ENCODE data around the gene PERP. TPM values are rescaled to one million over a fixed set of nuclear protein-coding genes. Genes with fewer than 3 reads are reported as not detected.

The PERP gene
- total and polyA plus RNA-seq, 11 donors: 41.0 to 73.4 (median 53.6) TPM

DNA sequence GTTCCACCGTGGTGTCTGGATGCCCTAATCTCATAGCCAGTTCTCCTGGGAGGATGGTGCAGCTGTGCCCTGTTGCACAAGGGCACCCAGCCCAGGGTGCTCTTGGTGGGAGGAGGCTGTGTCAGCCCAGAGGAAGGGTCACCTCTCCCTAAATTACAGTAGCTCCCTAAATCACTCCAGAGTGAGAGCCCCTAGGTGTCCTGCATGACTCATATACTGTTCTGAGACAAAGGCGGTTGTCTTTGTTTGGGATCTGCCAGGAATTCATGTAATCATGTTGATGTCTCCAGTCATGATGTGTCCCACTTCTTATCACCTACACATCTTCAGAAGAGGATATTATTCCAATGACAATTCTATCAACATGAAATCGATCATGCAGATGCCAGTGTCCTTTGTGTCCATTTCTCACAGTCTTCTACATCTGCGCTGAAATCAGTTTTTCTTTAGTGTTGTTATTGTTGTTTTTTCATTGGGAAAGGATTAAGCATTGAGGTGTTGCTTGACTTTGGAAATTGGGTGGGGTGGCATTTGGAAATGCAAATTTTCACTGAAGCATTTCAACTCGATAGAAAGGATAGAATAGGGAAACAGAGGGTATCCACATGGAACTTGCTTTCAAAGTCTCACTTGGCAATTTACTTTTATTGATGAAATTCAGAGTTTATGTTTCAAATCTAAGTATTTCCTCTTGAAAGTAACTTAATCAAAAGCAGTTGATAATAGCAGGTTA is 19.5 kb downstream of the PERP start:
- WGBS, 4 donors: 74 to 80% (median 78%) methylated on average over 5 of the region's 5 CpGs
- H3K4me3 ChIP-seq: no peak overlapping the region
- ATAC-seq (no peak), DNase-seq (no peak)
- no peaks in the 10 kb centered on the region for H3K9me3 ChIP-seq
- peaks cover 0 to 31% (median 0%) of the 10 kb centered on the region in 9 donors for H3K36me3 ChIP-seq
- no peak overlapping the region for H3K27ac ChIP-seq
- no peaks in the 10 kb centered on the region for H3K27me3 ChIP-seq
- H3K4me1 ChIP-seq: no peaks in the 10 kb centered on the region
- TF ChIP-seq POLR2A (IDR thresholded peaks at IDR 0.05): no peak
- TF ChIP-seq CTCF (IDR thresholded peaks at IDR 0.05): no peak
- intact Hi-C loops (cut with DNase I): no loop called here

DNA sequence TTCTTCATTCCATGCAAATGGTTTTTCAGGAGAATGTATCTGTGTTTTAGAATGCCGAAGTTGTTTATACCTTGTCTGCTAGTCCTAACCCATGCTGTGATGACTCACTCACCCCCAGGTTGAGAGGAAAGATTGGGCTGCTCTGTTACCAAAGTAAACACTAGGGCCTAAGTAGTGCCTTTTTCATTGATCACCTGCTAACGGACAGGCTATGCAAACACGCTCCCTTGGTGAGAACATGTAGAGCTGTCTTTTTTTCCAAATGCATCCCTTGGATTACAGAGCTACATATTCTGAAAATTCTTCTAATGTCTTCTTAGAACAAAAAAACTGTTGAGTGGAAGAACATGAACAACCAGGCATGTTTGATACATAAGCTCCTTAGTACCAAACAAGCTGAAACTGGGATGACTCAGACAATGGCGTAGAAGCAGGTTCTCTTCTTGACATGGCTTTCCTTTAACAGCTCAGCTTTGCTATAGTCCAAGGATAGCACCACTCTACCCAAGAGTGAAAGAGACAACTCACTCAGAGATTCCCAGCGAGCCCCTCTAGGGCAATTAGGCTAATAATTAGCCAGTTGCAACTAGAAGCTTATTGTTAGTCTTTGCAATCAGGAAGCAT is 20.5 kb downstream of the PERP start:
- ATAC-seq (no peak), DNase-seq (no peak)
- H3K36me3 ChIP-seq: peaks cover 0 to 20% (median 0%) of the 10 kb centered on the region in 9 donors
- intact Hi-C loops (cut with DNase I): no loop called here
- H3K4me1 ChIP-seq: no peaks in the 10 kb centered on the region
- no peaks in the 10 kb centered on the region for H3K27me3 ChIP-seq
- H3K9me3 ChIP-seq: no peaks in the 10 kb centered on the region
- H3K27ac ChIP-seq: no peak overlapping the region
- TF ChIP-seq POLR2A (IDR thresholded peaks at IDR 0.05) (no peak), CTCF (IDR thresholded peaks at IDR 0.05) (no peak)
- H3K4me3 ChIP-seq: no peak overlapping the region
- WGBS, 4 donors: 71 to 82% (median 78%) methylated on average over 5 of the region's 5 CpGs

DNA sequence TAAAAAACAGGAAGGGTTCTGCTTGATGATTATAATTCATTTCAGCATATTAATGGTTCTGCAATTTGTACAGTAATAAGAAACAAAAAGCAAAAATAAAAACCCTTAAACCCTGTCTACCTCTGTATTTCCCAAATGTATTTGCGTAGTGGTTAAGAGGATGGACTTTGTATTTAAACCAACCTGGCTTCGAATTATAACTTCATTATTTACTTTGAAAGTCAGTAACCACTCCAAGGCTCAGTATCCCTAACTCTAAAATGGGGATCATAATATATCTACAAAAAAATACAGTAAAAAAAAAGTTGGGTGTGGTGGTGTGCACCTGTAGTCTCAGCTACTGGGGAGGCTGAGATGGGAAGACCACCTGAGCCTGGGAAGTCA is 21.4 kb downstream of the PERP start:
- ATAC-seq: no peak
- DNase-seq: no peak
- H3K27ac ChIP-seq: no peak overlapping the region
- no peak overlapping the region for H3K4me3 ChIP-seq
- H3K27me3 ChIP-seq: no peaks in the 10 kb centered on the region
- H3K36me3 ChIP-seq: peaks cover 0 to 12% (median 0%) of the 10 kb centered on the region in 9 donors
- TF ChIP-seq CTCF (IDR thresholded peaks at IDR 0.05) (no peak), POLR2A (IDR thresholded peaks at IDR 0.05) (no peak)
- H3K4me1 ChIP-seq: no peaks in the 10 kb centered on the region
- intact Hi-C loops (cut with DNase I): no loop called here
- WGBS, 4 donors: 87 to 93% (median 89%) methylated on average over 2 of the region's 2 CpGs
- H3K9me3 ChIP-seq: peaks cover 0 to 3% (median 0%) of the 10 kb centered on the region in 12 donors

DNA sequence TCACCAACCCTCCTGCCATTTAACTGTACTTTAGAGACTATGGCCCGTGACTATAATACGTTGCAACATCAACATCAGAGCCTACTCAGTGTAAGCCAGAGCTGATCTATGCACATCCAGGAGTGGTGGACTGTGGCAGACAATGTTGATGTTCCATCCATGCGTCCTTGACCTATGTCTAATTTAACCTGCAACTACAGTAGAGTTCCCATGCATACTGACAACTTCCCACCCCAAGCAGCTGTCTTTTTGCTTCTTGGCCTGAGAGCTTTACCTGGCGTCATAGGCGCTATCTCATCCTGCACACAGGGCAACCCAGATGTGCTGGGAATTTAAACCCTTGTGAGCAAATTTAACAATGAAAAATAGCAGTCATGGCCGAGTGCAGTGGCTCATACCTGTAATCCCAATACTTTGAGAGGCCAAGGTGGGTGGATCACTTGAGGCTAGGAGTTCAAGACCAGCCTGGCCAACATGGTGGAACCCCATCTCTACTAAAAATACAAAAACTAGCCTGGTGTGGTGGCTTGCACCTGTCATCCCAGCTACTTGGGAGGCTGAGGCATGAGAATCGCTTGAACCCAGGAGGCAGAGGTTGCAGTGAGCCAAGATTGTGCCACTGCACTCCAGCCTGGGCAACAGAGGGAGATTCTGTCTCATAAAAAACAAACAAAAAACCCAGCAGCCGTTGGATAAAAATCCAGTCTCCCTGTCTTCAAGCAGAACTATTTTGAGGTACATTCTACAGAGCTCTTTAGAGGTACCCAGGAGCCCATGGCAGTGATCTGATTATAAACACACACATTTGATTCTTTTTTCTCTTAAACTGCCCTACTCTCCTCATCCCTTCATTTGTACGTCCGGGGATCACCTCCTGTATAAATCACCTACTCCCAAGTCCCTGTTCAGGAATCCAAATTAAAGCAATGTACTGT is 22.0 kb downstream of the PERP start:
- no peak overlapping the region for H3K27ac ChIP-seq
- WGBS, 4 donors: 79 to 91% (median 87%) methylated on average over 10 of the region's 10 CpGs
- no peak overlapping the region for H3K4me3 ChIP-seq
- no peaks in the 10 kb centered on the region for H3K4me1 ChIP-seq
- H3K27me3 ChIP-seq: peaks cover 0 to under 1% (median 0%) of the 10 kb centered on the region in 9 donors
- peaks cover 0 to 5% (median 0%) of the 10 kb centered on the region in 9 donors for H3K36me3 ChIP-seq
- DNase-seq: no peak
- H3K9me3 ChIP-seq: peaks cover 0 to 8% (median 0%) of the 10 kb centered on the region in 12 donors
- intact Hi-C loops (cut with DNase I): no loop called here
- TF ChIP-seq CTCF (IDR thresholded peaks at IDR 0.05) (no peak), POLR2A (IDR thresholded peaks at IDR 0.05) (no peak)
- no peak for ATAC-seq
